Measurements from ENCODE around the gene ZBED1. TPM values are rescaled to one million over a fixed set of nuclear protein-coding genes. Genes with fewer than 3 reads are reported as not detected.

Gene ZBED1
- total RNA-seq, 6 experiments from 2014 or later, result 21.7 to 44.6 (median 36.9) TPM

- no peak overlapping the region for H3K27ac ChIP-seq
- peak in 1 of 3 donors; percentile 33 for DNase-seq
- no peak for ATAC-seq
- TF ChIP-seq POLR2A (IDR thresholded peaks at IDR 0.05), result no peak
- no peak for TF ChIP-seq CTCF (IDR thresholded peaks at IDR 0.05)
- H3K36me3 ChIP-seq, result no peaks in the 10 kb centered on the region
- H3K4me3 ChIP-seq, result no peak overlapping the region
- no peaks in the 10 kb centered on the region for H3K4me1 ChIP-seq
- H3K27me3 ChIP-seq, result no peaks in the 10 kb centered on the region
- no peaks in the 10 kb centered on the region for H3K9me3 ChIP-seq
- intact Hi-C loops (cut with DNase I), result no loop called here
- 46% methylated on average over 4 of the region's 7 CpGs for WGBS (ENCODE audit: insufficient coverage, low coverage, low lambda C conversion rate, missing lambda C conversion rate)
Measured at GRCh38 chrX:2504706-2505332, 4.0 kb upstream of the ZBED1 start.

- Histone ChIP-seq H3K9me3 (no peaks in the 10 kb centered on the region), H3K4me1 (peaks cover 0 to 9% (median 0%) of the 10 kb centered on the region in 4 donors), H3K27ac (no peak overlapping the region), H3K4me3 (no peak overlapping the region), H3K36me3 (no peaks in the 10 kb centered on the region), H3K27me3 (no peaks in the 10 kb centered on the region)
- intact Hi-C loops (cut with DNase I), result no loop called here
- 87% methylated on average over 10 of the region's 13 CpGs for WGBS (ENCODE audit: insufficient coverage, low coverage, low lambda C conversion rate, missing lambda C conversion rate)
- ATAC-seq (no peak), DNase-seq (peak in 1 of 3 donors; percentile 40)
- TF ChIP-seq CTCF (IDR thresholded peaks at IDR 0.05) (no peak), POLR2A (IDR thresholded peaks at IDR 0.05) (no peak)
Measured at GRCh38 chrX:2503591-2504500, 3.1 kb upstream of the ZBED1 start.

- H3K4me1 ChIP-seq, result peaks cover 0 to 16% (median 0%) of the 10 kb centered on the region in 4 donors
- 64% methylated on average over 14 of the region's 19 CpGs for WGBS (ENCODE audit: insufficient coverage, low coverage, low lambda C conversion rate, missing lambda C conversion rate)
- intact Hi-C loops (cut with DNase I), result no loop called here
- ATAC-seq (no peak), DNase-seq (peak in 1 of 3 donors; percentile 35)
- no peaks in the 10 kb centered on the region for H3K27me3 ChIP-seq
- no peaks in the 10 kb centered on the region for H3K9me3 ChIP-seq
- H3K36me3 ChIP-seq, result no peaks in the 10 kb centered on the region
- no peak overlapping the region for H3K4me3 ChIP-seq
- no peak for TF ChIP-seq CTCF (IDR thresholded peaks at IDR 0.05)
- TF ChIP-seq POLR2A (IDR thresholded peaks at IDR 0.05), result no peak
- H3K27ac ChIP-seq, result no peak overlapping the region
Measured at GRCh38 chrX:2502668-2503519, 2.1 kb upstream of the ZBED1 start.

GRCh38 chrX:2502120-2502667 lies 1.4 kb upstream of the ZBED1 start:
- Histone ChIP-seq H3K4me1 (peaks cover 0 to 23% (median under 1%) of the 10 kb centered on the region in 4 donors), H3K4me3 (no peak overlapping the region), H3K27ac (no peak overlapping the region), H3K36me3 (no peaks in the 10 kb centered on the region), H3K27me3 (no peaks in the 10 kb centered on the region), H3K9me3 (no peaks in the 10 kb centered on the region)
- 87% methylated on average over 4 of the region's 5 CpGs for WGBS (ENCODE audit: insufficient coverage, low coverage, low lambda C conversion rate, missing lambda C conversion rate)
- no peak for TF ChIP-seq CTCF (IDR thresholded peaks at IDR 0.05)
- TF ChIP-seq POLR2A (IDR thresholded peaks at IDR 0.05), result no peak
- intact Hi-C loops (cut with DNase I), result no loop called here
- no peak for ATAC-seq
- no peak for DNase-seq

Data from right lobe of liver (tissue), 6 donors.